HG03135 (cell line): ENCODE measurements around the gene HLA-DPB1.
"Not testable (repeated sequence)": the region's sequence is repeated elsewhere in the genome, so short reads cannot be mapped to it uniquely, and the experiment has no call there.

ENCODE experiments used
- ATAC-seq: cut with Tn5 transposase; IDR thresholded peaks from one replicate; pipeline ENCODE4 v1.9.1; 2021; ENCODE audit warnings: mild to moderate bottlenecking, moderate library complexity; ENCODE audit not compliant: unreplicated experiment

Gene HLA-DPB1

DNA sequence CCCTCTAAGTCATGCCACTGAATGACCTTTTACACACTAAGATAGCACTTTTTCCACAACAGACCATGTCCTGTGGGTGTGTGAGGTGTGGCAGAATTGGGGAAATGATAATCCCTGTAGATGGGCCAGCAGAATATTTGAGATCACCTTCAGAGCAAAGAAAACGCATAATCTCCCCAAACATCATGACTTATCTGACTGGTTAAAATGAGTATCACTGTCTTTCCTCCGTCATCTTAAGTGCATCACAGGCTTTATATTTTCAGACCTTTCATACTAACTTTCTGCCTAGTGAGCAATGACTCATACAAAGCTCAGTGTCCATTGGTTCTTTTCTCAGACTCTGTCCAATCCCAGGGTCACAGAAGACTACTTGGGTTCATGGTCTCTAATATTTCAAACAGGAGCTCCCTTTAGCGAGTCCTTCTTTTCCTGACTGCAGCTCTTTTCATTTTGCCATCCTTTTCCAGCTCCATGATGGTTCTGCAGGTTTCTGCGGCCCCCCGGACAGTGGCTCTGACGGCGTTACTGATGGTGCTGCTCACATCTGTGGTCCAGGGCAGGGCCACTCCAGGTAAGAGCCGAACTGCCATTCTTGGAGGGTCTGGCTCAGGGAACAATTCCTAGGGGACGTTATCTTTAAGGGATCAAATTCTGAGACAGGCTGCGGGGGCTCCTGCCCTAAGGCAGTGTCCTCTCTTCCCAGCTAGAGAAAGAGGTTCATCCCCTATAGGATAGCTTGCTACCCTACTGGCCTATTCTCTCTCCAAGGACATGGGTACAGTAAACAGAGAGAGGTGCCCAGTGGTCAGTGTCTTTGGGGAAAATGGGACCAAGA lies at the start of gene HLA-DPB1:
HLA-DPB1 (plus strand) TSS at position 423 of the 838 bp plus-strand sequence; CDS start at position 475, 52 bp downstream.
- peak; percentile 79 for ATAC-seq

GRCh38 chr6:33028220-33028849 lies 47.5 kb upstream of the HLA-DPB1 start:
- ATAC-seq, result peak; percentile 3

DNA sequence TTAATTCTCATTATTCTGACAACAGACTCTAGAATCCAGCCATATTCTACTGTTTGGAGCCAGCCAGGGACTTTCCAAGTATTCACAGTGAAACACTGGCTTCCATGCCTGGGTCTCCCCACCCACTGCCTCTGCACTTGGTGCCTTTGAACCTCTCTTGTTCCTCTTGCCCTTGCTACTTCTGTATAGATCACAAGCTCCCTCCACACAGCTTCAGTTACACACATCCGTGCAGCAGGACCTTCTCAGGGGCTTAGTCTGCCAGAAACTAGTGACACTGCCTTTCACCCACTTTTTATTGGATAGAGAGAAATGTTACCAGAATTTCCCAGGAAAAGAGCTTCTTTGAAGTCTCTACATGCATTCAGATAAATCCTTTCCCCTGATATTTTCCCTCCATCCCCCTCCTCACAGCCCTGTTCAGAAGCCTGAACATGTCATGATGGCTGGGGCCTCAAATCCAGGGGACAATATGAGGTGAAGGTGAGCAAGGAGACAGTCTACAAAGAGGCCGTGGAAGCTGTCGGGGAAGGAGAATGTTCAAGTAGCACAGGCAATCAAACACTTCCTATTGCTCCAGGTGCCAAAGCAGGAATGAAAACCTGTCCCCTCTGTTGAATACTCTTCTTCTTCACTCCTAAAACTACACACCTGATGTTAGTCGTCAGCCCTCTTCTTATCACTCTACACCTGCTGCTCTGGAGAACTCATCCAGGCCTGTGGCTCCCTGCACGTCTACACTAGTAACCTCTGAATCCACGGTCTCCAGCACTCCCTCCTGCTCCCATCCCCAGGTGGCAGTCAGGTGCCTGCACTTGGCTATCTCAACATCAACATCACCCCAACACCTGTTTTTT lies 46.2 kb upstream of the HLA-DPB1 start:
- ATAC-seq, result peak; percentile 77

- ATAC-seq, result no peak
These were observed 45.5 kb upstream of the HLA-DPB1 start for GRCh38 chr6:33030245-33030644.

DNA sequence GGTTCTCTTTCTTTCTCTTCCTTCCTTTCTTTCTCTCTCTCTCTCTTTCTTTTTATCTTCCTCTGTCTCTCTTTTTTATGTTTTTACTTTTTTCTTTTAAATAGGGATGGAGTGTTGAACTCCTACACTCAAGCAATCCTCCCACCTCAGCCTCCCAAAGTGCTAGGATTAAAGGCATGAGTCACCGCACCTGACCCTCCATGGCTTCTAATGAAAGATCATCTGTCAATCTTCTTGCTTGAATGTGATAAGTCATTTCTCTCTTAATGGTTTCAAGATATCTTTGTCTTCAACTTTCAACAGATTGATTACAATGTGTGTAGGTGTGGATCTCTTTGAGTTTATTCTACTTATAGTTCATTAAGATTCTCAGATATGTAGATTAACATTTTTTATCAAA lies 41.2 kb upstream of the HLA-DPB1 start:
- no peak for ATAC-seq

DNA sequence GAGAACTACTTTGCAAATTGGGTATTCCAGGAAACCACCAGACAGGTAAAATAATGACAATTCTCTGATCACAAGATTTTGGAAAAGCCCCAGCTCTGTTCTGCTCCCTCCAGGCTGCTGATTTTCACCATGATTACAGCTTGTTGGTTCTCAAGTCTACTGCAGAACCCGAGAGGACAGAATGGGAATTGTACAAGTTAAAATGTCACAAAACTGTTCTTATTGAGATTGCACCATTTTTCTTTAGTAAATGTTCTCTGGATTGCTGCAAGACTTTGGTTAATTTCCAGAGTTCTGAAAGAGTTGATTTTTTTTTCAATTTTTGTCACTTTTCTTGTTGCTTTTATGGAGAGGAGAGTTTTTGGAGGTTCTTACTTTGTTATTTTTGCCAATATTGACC lies 39.3 kb upstream of the HLA-DPB1 start:
- ATAC-seq, result no peak

DNA sequence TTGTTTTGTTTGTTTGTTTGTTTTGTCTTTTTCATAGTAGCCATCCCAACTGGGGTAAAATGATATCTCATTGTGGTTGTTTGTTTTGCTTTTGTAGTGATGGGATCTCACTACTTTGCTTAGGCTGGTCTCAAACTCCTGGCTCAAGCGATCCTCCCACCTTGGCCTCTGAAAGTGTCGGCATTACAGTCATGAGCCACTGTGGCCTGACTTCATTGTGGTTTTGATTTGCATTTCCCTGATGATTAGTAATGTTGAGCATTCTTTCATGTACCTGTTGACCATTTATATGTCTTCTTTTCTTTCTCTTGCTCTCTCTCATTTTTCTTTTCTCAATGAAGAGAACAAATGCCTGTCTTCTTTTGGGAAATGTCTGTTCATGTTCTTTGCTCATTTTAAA lies 35.6 kb upstream of the HLA-DPB1 start:
- no peak for ATAC-seq

GRCh38 chr6:33049323-33050013 lies 26.3 kb upstream of the HLA-DPB1 start:
- ATAC-seq, result no peak

DNA sequence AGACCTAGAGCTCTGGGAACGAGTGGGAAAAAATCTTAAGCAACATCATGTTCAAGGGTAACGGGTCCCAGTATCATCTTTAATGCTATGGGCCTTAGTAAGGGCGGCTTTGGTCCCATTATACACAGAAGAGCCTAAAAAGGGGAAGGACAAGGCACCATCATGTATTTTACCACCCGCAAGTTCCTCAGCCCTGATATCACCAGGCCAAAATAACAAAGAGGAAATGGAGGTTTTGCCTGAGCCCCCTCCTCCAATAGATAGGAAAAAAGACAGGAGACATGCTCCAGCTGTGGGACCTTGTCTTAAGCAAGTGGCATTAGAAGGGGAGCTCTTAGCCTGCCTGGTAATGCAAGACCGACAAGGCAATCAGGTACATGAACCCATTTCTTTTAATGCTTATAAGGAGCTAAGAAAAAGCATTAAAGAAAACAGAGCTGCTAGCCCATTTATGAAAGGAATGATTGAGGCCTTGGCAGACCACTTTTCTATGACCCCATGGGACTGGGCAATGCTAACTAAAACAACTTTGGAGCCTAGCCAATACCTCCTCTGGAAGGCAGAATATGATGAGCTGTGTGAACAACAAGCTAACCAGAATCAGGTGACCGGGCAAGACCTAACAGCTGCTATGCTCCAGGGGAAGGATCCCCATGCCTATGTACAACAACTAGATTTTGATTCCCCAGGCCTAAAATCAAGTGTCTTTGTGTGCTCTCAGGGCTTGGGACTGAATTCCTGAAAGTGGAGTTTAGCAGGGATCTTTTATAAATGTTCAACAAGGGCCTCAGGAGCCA lies 25.6 kb upstream of the HLA-DPB1 start:
- no peak for ATAC-seq

DNA sequence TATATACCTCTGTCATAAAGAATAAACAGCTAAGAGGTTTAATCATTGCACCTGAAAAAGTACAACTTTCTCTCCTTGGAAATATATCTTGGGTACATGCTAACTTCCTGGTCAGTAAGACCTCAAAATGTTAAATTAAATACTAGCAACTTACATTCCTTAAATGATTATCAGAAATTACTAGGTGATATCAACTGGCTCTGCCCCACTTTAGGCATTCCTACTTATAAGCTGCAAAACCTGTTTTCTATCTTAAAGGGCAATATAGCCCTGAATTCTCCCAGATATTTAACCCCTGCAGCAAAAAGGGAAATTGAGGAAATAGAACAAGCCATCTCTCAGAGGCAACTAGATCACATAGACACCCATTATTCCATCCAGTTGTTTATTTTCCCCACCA lies 23.2 kb upstream of the HLA-DPB1 start:
- ATAC-seq, result no peak

DNA sequence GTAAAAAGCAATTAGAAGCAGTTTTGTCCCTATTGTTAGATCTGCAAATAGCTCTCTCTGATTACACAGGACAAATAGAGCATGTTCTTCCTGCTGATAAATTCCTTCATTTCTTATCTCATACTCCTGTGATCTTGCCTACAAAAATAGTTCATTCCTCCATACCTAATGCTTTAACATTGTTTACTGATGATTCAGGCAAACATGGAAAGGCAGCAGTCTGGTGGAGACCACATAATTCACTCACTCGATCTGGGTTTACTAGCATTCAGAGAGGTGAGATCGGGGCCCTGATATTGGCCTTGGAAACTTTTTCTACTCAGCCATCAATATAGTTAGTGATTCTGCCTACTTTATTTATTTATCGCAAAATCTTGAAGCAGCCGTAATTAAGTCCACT lies 22.6 kb upstream of the HLA-DPB1 start:
- ATAC-seq, result no peak

DNA sequence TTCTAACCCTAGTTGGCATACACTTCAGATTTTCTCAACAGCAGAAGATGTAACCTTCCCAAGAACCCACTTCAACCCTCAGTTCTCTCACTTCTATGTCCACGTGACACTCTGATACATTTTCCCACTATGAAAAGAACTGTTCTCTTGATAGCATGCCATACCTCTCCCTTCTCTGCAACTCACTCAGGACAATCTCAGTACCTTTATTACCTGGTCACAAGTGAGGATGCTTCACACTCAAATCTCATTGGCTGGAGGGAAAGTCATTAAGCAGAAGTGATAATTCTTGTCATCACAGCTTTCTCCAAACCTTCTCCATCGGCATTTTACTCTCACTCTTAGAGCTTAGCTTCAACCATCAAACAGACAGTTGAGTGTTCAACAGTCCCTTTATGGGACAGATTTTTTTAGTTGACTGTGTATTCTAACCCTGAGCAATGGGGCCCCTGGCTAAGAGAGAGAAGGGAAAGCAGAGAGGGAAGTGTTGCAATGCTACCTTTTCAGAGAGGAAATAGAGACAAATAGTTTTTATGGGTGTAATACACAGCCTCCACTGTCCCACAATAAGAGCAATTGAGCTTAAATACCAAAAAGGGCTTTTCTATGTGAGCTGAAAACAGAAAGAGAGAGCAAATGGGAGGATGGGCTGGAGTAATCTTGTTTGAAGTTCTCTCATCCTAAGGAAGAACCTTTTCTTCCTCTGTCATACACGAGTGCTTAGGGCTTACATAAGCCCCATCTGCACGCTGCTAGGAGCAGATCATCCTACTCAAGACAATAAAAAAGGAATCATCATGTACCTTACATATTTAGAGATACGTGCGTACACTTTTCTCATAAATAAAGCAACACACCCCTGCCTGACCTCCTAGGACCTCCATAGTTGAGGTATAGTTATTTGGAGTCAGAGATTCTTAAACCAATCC lies 18.3 kb upstream of the HLA-DPB1 start:
- ATAC-seq, result no peak

DNA sequence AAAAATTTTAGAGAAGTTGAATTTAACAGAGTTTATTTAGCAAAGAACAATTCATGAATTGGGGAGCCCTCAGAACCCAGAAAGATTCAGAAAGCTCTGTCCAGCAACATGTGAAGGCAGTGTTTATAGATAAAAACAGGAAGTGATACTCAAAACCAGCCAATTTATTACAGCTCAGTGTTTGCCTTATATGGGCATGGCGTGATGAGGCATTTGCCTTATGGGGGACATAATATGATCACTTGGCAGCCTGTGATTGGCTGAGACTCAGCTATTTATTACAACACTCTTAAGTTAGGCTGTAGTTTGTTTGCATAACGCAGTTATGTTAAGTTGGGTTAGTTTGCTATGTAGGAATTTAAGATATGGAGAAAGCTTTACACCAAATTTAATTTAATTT lies 13.8 kb upstream of the HLA-DPB1 start:
- ATAC-seq, result peak; percentile 87

DNA sequence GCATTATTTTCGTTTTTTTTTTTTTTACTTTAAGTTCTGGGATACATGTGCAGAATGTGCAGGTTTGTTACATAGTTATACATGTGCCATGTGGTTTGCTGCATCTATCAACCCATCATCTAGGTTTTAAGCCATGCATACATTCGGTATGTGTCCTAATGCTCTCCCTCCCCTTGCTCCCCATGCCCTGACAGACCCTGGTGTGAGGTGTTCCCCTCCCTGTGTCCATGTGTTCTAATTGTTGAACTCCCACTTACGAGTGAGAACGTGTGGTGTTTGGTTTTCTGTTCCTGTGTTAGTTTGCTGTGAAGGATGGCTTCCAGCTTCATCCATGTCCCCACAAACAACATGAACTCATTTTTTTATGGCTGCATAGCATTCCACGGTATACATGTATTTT lies 12.4 kb upstream of the HLA-DPB1 start:
- not testable (repeated sequence) for ATAC-seq

GRCh38 chr6:33064723-33065122 lies 11.1 kb upstream of the HLA-DPB1 start:
- no peak for ATAC-seq

DNA sequence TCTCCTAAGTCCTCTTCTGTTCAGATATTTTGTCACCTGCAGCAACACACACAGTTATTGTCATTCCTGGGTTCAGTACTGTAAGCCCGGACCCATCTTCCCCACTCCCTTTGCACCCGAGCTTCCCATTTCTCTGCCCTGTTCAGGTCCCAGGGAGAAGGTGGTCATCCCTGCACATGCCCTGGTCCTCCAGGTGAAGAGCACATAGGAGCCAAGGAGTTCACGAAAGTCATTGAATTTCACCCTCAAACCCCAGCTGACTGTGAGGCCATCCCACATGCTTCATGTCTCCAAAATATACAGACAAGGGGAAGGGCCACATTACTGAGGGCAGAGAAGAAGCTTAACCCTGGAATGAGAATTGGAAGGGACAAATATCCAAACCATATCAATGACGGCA lies 10.5 kb upstream of the HLA-DPB1 start:
- no peak for ATAC-seq

DNA sequence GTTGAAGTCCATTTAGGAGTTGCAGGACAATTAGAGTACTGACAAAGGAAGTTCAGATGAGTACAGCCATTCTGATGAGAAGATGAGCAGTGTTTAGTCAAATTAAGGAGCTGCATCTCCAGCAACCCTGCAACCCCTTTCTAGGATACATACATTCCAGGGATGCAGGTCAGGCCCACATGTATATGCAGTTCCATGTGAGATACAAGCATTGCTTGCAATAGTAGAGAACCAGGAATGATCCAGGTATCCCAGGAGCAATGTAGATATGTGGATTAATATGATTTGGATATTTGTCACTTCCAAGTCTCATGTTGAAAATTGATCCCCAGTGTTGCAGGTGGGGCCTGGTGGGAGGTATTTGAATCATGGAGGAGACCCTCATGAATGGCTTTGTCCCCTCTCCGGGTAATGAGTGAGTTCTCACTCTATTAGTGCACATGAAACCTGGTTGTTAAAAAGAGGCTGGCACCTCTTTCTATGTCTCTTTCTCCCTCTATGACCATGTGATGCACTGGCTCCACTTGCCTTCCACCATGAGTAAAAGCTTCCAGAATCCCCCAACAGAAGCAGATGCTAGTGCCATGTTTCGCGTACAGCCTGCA lies 8.8 kb upstream of the HLA-DPB1 start:
- no peak for ATAC-seq

DNA sequence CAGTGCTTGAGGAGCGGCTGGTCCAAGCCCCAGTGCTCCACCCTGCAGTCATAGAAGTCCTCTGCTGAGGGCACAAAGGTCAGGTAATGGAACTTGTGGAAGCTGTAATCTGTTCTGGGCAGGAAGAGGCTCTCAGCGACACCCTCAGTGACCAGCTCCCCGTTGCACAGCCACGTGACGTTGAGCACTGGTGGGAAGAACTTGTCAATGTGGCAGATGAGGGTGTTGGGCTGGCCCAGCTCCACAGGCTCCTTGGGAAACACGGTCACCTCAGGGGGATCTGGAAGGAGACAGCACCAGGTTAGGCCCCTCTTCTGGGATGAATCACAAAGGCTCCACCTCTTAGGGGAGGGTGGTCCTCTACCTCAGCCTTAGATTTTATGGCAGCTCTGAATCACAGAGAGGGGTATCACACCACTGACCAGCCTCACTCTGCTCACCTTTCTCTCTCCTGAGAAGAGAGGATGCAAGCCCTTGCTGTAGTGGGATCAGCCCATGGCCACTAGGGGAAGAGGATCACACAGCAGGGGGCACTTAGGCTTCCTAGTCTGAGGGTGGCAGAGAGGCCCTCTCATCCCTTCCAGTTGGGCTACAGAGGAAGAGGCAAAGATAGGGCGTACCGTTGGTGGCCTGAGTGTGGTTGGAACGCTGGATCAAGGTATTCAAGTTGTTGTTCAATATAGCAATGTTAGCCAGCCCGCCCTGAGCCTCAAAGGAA lies 6.6 kb upstream of the HLA-DPB1 start:
- no peak for ATAC-seq
